ENCODE data around the gene NEGR1.
A peak's percentile ranks its signal among the peaks of the same experiment; 100 is the strongest.

Gene NEGR1

DNA sequence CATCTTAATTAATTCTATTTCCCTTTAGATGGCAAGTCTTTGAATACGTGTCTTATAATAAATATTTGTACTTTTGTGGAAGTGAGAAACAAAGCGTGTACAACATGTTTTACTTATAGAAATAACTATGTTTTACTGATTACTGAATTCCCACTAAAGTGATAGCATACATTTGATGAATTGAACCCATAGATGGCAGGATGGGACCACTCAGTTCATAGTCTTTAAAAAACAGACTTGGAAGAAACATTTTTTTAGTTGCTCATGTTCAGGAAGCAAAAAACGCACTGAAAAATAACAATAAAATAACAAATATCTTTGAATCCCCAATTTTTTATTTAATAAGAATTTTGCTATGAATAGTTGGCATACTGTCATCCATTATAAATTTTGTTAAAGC lies 694.4 kb downstream of the NEGR1 start:
- Histone ChIP-seq H4K20me1 (ENCODE audit: insufficient read depth, low read length, poor library complexity, severe bottlenecking) (no peaks in the 10 kb centered on the region), H3K36me3 (ENCODE audit: insufficient read depth, low read length) (no peaks in the 10 kb centered on the region), H3K4me2 (ENCODE audit: low read depth, low read length, poor library complexity, severe bottlenecking) (no peak overlapping the region), H3K4me1 (ENCODE audit: insufficient read depth, low read length, poor library complexity, severe bottlenecking) (no peaks in the 10 kb centered on the region), H3K9ac (ENCODE audit: low read depth, low read length, poor library complexity, severe bottlenecking) (no peak overlapping the region), H3F3A (ENCODE audit: low read depth) (no peaks in the 10 kb centered on the region), H3K27me3 (ENCODE audit: insufficient read depth, low read length, poor library complexity, severe bottlenecking) (no peaks in the 10 kb centered on the region), H2AFZ (ENCODE audit: low read length) (no peak overlapping the region), H3K4me3 (ENCODE audit: low read length, poor library complexity, severe bottlenecking) (no peak overlapping the region), H3K9me3 (ENCODE audit: insufficient read depth, low read depth, low read length) (no peaks in the 10 kb centered on the region), H3K79me2 (ENCODE audit: insufficient read depth, low read length) (no peaks in the 10 kb centered on the region), H3K9me2 (replicated peaks; ENCODE audit: low read depth, low read length) (no peaks in the 10 kb centered on the region)
- no peak for TF ChIP-seq EZH2phosphoT487 (IDR thresholded peaks at IDR 0.05; ENCODE audit: borderline replicate concordance)
- TF ChIP-seq, protein P1, sequence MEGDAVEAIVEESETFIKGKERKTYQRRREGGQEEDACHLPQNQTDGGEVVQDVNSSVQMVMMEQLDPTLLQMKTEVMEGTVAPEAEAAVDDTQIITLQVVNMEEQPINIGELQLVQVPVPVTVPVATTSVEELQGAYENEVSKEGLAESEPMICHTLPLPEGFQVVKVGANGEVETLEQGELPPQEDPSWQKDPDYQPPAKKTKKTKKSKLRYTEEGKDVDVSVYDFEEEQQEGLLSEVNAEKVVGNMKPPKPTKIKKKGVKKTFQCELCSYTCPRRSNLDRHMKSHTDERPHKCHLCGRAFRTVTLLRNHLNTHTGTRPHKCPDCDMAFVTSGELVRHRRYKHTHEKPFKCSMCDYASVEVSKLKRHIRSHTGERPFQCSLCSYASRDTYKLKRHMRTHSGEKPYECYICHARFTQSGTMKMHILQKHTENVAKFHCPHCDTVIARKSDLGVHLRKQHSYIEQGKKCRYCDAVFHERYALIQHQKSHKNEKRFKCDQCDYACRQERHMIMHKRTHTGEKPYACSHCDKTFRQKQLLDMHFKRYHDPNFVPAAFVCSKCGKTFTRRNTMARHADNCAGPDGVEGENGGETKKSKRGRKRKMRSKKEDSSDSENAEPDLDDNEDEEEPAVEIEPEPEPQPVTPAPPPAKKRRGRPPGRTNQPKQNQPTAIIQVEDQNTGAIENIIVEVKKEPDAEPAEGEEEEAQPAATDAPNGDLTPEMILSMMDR (conservative IDR thresholded peaks at IDR 0.05; ENCODE audit: low read length): peak; percentile 73

DNA sequence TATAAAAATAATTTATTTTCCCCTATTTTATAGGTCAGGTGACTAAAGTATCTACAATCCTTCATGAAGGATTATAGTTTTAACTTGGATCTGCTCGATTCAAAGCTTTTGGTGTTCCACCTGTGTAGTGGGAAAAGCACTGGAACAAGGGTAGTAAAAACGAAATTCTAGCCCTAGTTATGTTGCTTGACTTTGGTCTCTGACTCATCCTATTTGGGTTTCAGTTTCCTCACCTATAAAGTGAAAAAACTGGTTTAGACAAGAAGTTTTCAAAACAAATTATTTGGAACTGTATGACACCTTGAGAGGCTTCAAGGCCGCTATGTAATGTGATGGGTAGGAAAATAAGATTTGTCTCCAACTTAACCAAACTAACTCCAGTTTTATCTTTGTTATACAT lies 696.3 kb downstream of the NEGR1 start:
- H3K9me3 ChIP-seq (ENCODE audit: insufficient read depth, low read depth, low read length): no peaks in the 10 kb centered on the region
- no peak overlapping the region for H3K9ac ChIP-seq (ENCODE audit: low read depth, low read length, poor library complexity, severe bottlenecking)
- H4K20me1 ChIP-seq (ENCODE audit: insufficient read depth, low read length, poor library complexity, severe bottlenecking): no peaks in the 10 kb centered on the region
- H3K4me1 ChIP-seq (ENCODE audit: insufficient read depth, low read length, poor library complexity, severe bottlenecking): no peaks in the 10 kb centered on the region
- H3F3A ChIP-seq (ENCODE audit: low read depth): no peaks in the 10 kb centered on the region
- no peak overlapping the region for H2AFZ ChIP-seq (ENCODE audit: low read length)
- no peak for TF ChIP-seq EZH2phosphoT487 (IDR thresholded peaks at IDR 0.05; ENCODE audit: borderline replicate concordance)
- TF ChIP-seq, protein P1 (conservative IDR thresholded peaks at IDR 0.05; ENCODE audit: low read length): no peak
- H3K27me3 ChIP-seq (ENCODE audit: insufficient read depth, low read length, poor library complexity, severe bottlenecking): no peaks in the 10 kb centered on the region
- no peaks in the 10 kb centered on the region for H3K9me2 ChIP-seq (replicated peaks; ENCODE audit: low read depth, low read length)
- no peak overlapping the region for H3K4me2 ChIP-seq (ENCODE audit: low read depth, low read length, poor library complexity, severe bottlenecking)
- H3K79me2 ChIP-seq (ENCODE audit: insufficient read depth, low read length): no peaks in the 10 kb centered on the region
- H3K36me3 ChIP-seq (ENCODE audit: insufficient read depth, low read length): no peaks in the 10 kb centered on the region
- H3K4me3 ChIP-seq (ENCODE audit: low read length, poor library complexity, severe bottlenecking): no peak overlapping the region

DNA sequence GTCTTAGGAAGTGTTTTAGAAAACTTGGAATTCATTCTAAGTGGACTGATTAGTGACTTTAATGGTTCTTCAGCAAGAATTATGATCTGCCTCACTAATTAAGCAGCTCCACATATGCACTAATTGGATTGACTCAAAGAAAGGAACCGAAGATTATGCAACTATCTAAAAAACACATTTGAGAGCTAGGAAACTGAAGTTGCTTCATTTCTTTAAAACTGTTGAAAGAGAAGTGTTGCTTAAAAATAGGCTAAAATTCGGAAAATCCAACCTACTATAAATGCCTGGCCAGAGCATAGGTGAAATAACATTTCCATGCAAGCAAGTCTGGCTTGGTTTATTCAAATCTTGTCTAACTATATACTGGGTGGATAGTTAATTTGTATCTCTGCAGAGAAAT lies 698.6 kb downstream of the NEGR1 start:
- no peak overlapping the region for H3K9ac ChIP-seq (ENCODE audit: low read depth, low read length, poor library complexity, severe bottlenecking)
- no peak overlapping the region for H3K4me3 ChIP-seq (ENCODE audit: low read length, poor library complexity, severe bottlenecking)
- H3K9me3 ChIP-seq (ENCODE audit: insufficient read depth, low read depth, low read length): no peaks in the 10 kb centered on the region
- H3K4me1 ChIP-seq (ENCODE audit: insufficient read depth, low read length, poor library complexity, severe bottlenecking): no peaks in the 10 kb centered on the region
- H4K20me1 ChIP-seq (ENCODE audit: insufficient read depth, low read length, poor library complexity, severe bottlenecking): no peaks in the 10 kb centered on the region
- H3K9me2 ChIP-seq (replicated peaks; ENCODE audit: low read depth, low read length): no peaks in the 10 kb centered on the region
- H3K79me2 ChIP-seq (ENCODE audit: insufficient read depth, low read length): no peaks in the 10 kb centered on the region
- no peaks in the 10 kb centered on the region for H3K27me3 ChIP-seq (ENCODE audit: insufficient read depth, low read length, poor library complexity, severe bottlenecking)
- H3F3A ChIP-seq (ENCODE audit: low read depth): no peaks in the 10 kb centered on the region
- H3K36me3 ChIP-seq (ENCODE audit: insufficient read depth, low read length): no peaks in the 10 kb centered on the region
- TF ChIP-seq, protein P1 (conservative IDR thresholded peaks at IDR 0.05; ENCODE audit: low read length): no peak
- TF ChIP-seq EZH2phosphoT487 (IDR thresholded peaks at IDR 0.05; ENCODE audit: borderline replicate concordance): no peak
- H3K4me2 ChIP-seq (ENCODE audit: low read depth, low read length, poor library complexity, severe bottlenecking): no peak overlapping the region
- H2AFZ ChIP-seq (ENCODE audit: low read length): no peak overlapping the region

All from Loucy (cell line).